K562 (cell line): ENCODE data around the gene DNAJC8. TPM values are rescaled to one million over a fixed set of nuclear protein-coding genes. Genes with fewer than 3 reads are reported as not detected.

Experiments
- ARNT ChIP-seq, 2 experiments: fragments of 450-650 bp; IDR thresholded peaks; 2 replicates each; pipeline ENCODE4 v1.6.1; 2016; ENCODE audit warnings: mild to moderate bottlenecking in 1 of 2
- ATF3 ChIP-seq, 2 experiments: fragments of 450-650 bp in 1 of 2; sonication (generic) in 1 of 2; formaldehyde crosslinking in 1 of 2; IDR thresholded peaks in 1 of 2; conservative IDR thresholded peaks in 1 of 2; 2 replicates each; pipeline versions ENCODE4 v1.6.1 to v1.8.1; 2016 to 2023; ENCODE audit warnings: mild to moderate bottlenecking in 2 of 2, moderate library complexity in 2 of 2, inconsistent platforms in 1 of 2, missing genetic modification reagents in 1 of 2
- CC2D1A ChIP-seq: fragments of 450-650 bp; IDR thresholded peaks from 2 replicates; pipeline ENCODE4 v1.6.1; 2017; ENCODE audit warnings: mild to moderate bottlenecking
- CREM ChIP-seq: IDR thresholded peaks from 2 replicates; pipeline ENCODE4 v1.6.1; 2014; ENCODE audit warnings: antibody characterized with exemption, low read depth
- ELF4 ChIP-seq: fragments of 450-650 bp; formaldehyde crosslinking; IDR thresholded peaks from 2 replicates; pipeline ENCODE4 v1.4.0; 2022; ENCODE audit warnings: missing genetic modification characterization
- FOXK2 ChIP-seq, 2 experiments: fragments of 450-650 bp; IDR thresholded peaks in 1 of 2; conservative IDR thresholded peaks in 1 of 2; 2 replicates each; pipeline ENCODE4 v1.6.1; 2016; ENCODE audit warnings: low read depth in 2 of 2, mild to moderate bottlenecking in 1 of 2
- KDM1A ChIP-seq, 2 experiments: fragments of 450-650 bp; IDR thresholded peaks; 2 replicates each; pipeline ENCODE4 v1.6.1; 2016; ENCODE audit warnings: mild to moderate bottlenecking in 2 of 2
- MITF ChIP-seq: IDR thresholded peaks from 2 replicates; pipeline ENCODE4 v1.6.1; 2014; ENCODE audit warnings: antibody characterized with exemption
- MLX ChIP-seq, 2 experiments: fragments of 450-650 bp in 1 of 2; sonication (generic) in 1 of 2; formaldehyde crosslinking; conservative IDR thresholded peaks; 2 replicates each; pipeline versions ENCODE4 v1.4.0 to v1.8.1; 2020 to 2022; ENCODE audit warnings: mild to moderate bottlenecking in 1 of 2, missing genetic modification reagents in 1 of 2
- POLR2G ChIP-seq: fragments of 200-400 bp; formaldehyde crosslinking; IDR thresholded peaks from 2 replicates; pipeline ENCODE4 v1.6.1; 2017; ENCODE audit warnings: low read depth, mild to moderate bottlenecking, antibody characterized with exemption, low read length, moderate library complexity
- POLR3A ChIP-seq: IDR thresholded peaks from 2 replicates; pipeline ENCODE4 v1.6.1; 2011; ENCODE audit warnings: borderline replicate concordance, mild to moderate bottlenecking, moderate library complexity; ENCODE audit not compliant: insufficient read length, insufficient read depth; ENCODE audit errors: extremely low read depth
- PTBP1 ChIP-seq: fragments of 200-400 bp; formaldehyde crosslinking; IDR thresholded peaks from 2 replicates; pipeline ENCODE4 v1.6.1; 2017; ENCODE audit warnings: low read depth, low read length
- REST ChIP-seq, 2 experiments: fragments of 450-650 bp; formaldehyde crosslinking in 1 of 2; IDR thresholded peaks; 2 replicates each; pipeline versions ENCODE4 v1.4.0 to v1.6.1; 2014 to 2020; ENCODE audit warnings: mild to moderate bottlenecking in 2 of 2, borderline replicate concordance in 1 of 2, low read depth in 1 of 2
- SRF ChIP-seq, 2 experiments: fragments of 250-450, 450-650 bp in 1 of 2; sonication (Bioruptor Pico) in 1 of 2; sonication (generic) in 1 of 2; formaldehyde crosslinking; IDR thresholded peaks; 2 replicates each; pipeline versions ENCODE4 v1.5.0 to v1.5.1; 2020 to 2022; ENCODE audit warnings: mild to moderate bottlenecking in 1 of 2, missing genetic modification reagents in 1 of 2
- ZNF133 ChIP-seq: fragments of 250-450 bp; sonication (Bioruptor Pico); IDR thresholded peaks from 2 replicates; pipeline ENCODE4 v1.4.0; 2020; ENCODE audit warnings: mild to moderate bottlenecking
- polyA plus RNA-seq, 8 experiments: library from polyadenylated mRNA; depleted of rRNA in 4 of 8; stranded (reverse) in 5 of 8; unstranded in 3 of 8; fragments of >200 nt; fragmentation: Nextera tagmentation in 2 of 8; fragmentation: Illumina TruSeq in 1 of 8; extraction: Ambion mirVana in 2 of 8; extraction: Trizol in 1 of 8; gene quantifications; 2 replicates each; pipeline versions ENCODE4 v1.2.1 to v1.2.3, GENCODE V29; 2011 to 2014; ENCODE audit warnings: inconsistent platforms in 1 of 8, missing spikeins in 1 of 8
- total RNA-seq, 7 experiments: library from RNA; depleted of rRNA in 6 of 7; stranded (reverse); fragments of >200 nt in 6 of 7; fragmentation: Illumina TruSeq in 2 of 7; extraction: Trizol in 2 of 7; gene quantifications; 2 replicates each; pipeline versions ENCODE4 v1.2.1 to v1.2.3, GENCODE V29; 2011 to 2021; ENCODE audit warnings: low replicate concordance in 1 of 7

DNAJC8 gene
- total and polyA plus RNA-seq, 9 of the 15 experiments (the other 6 are each of a cell fraction or from before 2014, with no cell fraction given), result 143 to 508 (median 209) TPM

- TF ChIP-seq ELF4 (CRISPR knock-in tag) (no peak), REST (IDR thresholded peaks at IDR 0.05; ENCODE audit: borderline replicate concordance) (peak; percentile 88), REST (CRISPR knock-in tag; IDR thresholded peaks at IDR 0.05; ENCODE audit: low read depth) (no peak), MLX (CRISPR knock-in tag; conservative IDR thresholded peaks at IDR 0.05) (no peak), MITF (no peak), ZNF133 (no peak), ATF3 (IDR thresholded peaks at IDR 0.05) (no peak), ATF3 (CRISPR knock-in tag; conservative IDR thresholded peaks at IDR 0.05) (no peak), ARNT (IDR thresholded peaks at IDR 0.05) (peak in 1 of 2 experiments; percentile 54; a peak in 1 of 4 replicates), FOXK2 (conservative IDR thresholded peaks at IDR 0.05 in 1 of 2, IDR thresholded peaks at IDR 0.05 in 1 of 2; ENCODE audit: low read depth in 2 of 2) (no peak), SRF (CRISPR knock-in tag; IDR thresholded peaks at IDR 0.05) (0 out of 4 replicates have a peak, but pooled peaks of 1 of the 2 experiments have one; percentile 20), PTBP1 (no peak), POLR3A (no peak), CC2D1A (peak; percentile 78), KDM1A (IDR thresholded peaks at IDR 0.05) (no peak), CREM (0 out of 2 replicates have a peak, but pooled peaks have one; percentile 17), POLR2G (no peak)
Measured at GRCh38 chr1:28208818-28209441, 23.9 kb downstream of the DNAJC8 start (continued).
